Activated T-cell treated with anti-CD3 and anti-CD28 coated beads, Interleukin-2, amount 50 U/mL, for 1 hour (primary cell): Measurements from ENCODE around the gene TSC22D3.
"Not testable (repeated sequence)": the region's sequence is repeated elsewhere in the genome, so short reads cannot be mapped to it uniquely, and the experiment has no call there.

ENCODE experiments used
- DNase-seq: peaks from one replicate; pipeline ENCODE4 v3.0.0-alpha.2; 2020

Gene TSC22D3

DNA sequence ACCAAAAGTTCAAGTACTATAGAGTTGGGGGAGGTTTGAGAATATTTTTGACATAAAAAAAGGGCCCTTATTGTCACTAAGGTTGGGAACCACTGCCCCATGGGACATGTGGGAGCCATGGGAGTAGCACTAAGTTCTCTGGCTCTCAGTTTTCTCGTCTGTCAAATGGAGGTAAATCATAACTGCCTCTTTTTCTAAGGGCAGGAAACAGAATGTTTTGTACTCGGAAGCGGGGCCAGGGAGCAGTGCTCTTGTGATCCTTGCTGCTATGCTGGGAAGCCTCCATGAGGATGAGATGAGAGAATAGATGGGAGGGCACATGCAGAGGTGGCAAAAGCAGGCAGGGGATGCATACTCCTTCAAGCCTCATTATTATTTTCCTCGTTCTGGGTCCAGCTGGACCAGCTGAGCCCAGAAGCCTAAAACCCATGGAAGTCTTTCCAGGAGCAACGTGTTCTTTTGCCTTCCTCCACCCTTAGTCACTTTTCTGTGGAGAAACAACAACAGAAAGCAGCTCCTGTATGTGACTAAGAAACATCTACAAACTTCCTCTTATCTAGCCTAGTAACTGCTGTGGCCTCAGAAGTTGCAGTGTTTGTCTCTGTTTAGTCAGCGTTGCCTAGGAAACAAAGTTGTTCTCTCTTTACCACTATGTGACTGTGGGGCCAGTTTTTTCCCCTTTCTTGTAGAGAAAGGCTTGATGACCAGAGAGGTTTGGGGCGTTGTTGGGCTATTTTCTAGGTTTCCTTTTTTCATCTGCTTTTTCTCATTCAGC is 64.8 kb downstream of the TSC22D3 start:
- DNase-seq = peak; percentile 46

DNA sequence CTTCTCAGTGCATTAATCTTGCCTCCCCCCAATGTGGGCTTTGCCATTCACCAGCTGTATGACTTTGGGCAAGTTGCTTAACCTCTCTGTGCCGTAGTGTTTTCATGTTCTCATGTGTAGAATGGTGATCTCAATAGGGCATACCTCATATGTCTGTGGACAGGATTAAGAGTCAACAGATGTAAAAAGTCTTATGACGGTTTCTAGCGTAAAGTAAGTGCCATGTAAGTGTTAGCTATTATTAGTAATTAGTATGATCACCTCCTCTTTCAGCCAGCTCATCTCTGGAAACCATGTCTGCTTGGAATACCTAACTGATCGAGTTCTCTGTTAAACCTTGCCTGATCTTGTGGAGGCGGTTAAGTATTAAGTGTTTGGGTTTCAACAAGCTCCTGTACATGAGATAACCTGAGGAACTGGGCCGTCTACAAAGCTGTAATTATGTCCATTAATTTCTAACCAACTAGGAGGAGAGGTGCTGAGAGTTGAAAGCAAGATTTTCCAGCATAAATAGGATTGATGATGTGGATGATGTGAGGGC is 66.3 kb downstream of the TSC22D3 start:
- no peak for DNase-seq

DNA sequence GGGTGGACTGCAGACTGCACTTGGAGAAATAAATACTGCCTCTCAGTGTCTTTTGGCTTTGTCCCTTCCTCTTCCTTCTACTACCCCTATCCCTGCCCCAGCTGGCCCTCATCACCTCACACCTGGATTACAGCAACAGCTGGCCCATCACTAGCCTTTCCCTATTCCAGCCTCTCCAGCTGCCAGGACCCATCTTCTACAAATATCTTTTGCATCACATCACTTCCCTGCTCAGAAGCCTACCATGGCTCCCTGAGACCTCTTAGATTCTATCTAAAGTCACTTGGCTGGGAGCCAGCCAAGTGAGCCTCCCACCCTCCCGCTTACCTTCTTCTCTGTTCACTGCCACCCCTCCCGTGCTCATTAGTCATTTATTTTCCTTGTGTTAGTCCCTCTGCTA is 66.8 kb downstream of the TSC22D3 start:
- no peak for DNase-seq

DNA sequence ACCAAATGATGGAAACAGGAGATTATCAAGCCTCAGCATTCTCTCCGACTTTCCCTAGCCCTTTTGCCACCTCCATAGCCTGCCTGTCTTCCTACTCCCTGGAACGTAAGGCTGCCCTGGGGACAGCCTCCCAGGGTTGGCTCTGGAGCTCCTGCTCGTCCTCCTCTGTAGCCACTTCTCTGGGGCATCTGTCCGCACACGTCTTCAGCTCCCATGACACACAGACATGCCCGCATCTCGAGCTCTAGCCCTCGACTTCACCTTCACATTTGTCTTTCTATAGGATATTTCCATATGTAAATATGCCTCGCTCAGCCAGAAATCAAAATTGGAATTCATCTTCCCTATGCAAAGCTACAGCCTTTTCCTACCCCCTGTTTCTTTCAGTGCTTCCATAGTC is 67.7 kb downstream of the TSC22D3 start:
- no peak for DNase-seq

DNA sequence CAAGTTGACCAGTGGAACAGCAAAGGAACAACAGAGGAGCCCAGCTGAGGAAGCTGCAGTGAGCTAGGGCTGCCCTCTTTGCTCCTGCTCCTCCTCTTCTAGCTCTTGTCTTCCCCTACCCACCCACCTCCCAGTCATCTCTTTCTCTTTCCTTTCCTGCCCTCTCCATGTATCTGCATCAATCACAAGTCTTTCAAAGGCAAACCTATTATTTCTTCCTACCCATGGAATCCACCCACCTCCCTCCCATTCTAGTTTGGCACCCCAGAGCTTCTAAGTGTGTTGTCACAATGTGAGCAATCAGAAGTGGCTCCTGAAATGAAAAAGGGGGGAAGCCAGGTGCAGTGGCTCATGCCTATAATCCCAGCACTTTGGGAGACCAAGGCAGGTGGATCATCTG is 69.3 kb downstream of the TSC22D3 start:
- DNase-seq = no peak

DNA sequence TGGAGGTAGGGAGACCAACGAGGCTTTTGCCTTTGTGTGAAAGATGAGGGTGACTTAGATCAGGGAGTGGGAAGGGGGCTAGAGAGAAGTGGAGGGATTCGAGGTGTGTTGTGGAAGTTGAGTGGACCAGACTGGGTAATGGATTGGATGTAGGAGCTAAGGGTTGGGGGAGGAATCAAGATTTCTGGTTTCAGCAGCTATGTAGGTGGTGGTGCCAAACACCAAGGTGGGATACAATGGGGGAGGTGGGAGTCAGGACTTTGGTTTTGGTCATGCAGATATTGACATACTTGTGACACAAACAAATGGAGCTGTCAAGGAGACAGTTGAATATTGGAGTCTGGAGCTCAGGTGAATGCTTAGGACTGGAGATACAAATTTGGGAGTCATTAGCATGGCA is 71.0 kb downstream of the TSC22D3 start:
- DNase-seq = no peak

DNA sequence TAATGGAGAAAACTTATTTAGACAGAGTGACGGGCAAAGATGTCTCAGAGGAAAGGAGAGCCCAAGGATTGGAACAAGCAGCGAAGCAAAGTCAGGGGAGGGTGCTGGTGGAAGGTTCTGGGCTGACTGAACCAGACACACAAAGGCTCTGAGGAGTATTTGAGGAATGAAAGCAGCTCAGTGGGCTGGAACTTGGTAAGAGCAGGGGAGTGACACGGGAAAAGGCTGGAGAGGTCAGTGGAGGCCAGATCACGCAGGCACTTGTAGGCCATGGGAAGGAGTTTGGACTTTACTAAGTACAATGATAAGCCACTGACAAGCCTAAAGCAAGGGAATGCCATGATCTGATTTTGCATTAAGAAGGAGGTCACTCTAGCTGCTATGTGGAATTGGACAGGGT is 71.4 kb downstream of the TSC22D3 start:
- DNase-seq = no peak

DNA sequence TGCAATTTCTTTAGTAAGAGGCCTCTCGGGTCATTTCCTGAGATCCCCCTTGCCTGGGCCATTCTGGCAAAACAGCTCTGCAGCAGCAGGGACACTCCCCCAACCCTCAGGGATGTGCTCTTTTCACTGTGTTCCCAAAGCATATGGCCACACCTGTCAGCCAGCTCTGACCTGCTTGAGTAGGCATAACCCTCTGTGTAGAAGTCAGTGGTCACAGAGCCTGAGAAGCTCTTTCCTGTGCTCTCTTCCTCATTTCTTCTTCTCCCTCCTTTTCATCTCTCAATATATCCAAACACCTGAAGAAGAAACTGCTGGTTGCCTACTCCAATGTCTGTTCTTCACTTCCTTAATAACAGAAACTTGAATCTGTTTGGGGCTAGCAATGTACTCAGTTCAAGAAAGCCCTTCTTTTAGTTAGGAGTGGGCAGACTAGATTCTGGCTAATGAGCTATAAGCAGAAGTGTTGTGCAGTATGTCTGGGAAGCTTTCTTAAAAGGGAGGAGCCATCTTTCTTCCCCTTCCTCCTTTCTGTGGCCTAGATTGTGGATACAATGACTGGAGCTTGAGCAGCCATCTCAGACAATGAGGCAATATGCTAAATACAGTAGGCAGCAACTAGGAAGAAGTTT is 74.0 kb downstream of the TSC22D3 start:
- no peak for DNase-seq

DNA sequence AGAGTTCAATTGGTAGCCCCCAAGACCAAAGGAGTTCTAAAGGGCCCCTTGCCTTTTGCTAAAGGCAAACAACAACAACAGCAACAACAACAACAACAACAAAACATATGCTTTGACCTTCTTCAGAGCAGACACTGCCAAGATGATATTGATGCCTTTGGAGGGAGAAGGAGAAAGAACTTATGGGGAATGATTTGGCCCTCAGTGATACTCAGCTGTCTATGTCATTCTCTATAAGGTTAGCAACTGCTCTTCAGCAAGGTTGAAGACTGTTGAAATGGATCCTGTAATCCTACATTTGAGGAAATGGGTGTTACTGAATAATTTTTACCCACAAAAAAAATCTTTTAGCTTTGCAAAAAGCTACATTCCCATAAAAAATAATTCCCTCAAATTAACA is 74.8 kb downstream of the TSC22D3 start:
- DNase-seq = no peak

DNA sequence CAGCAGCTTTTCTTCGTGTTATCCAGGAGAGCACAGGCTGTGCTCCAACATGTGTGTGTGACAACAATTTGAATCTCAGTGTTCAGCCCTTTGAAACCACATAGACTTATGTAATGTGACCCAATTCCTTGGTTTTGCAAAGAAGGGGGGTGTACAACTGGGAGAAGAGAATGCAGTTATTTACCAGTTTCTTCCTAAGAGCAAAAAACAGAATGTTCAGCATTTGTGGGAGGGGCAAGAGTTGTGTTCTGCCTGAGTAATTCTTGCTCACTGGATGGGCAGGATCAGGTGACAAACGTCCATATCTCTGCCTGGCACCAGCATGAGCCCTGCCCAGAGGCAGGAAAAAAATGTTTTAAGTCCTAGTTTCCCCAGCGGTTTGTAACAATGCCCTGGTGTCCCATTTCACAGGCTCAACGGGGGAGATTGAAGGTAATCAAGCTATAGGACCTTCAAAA is 75.2 kb downstream of the TSC22D3 start:
- no peak for DNase-seq

DNA sequence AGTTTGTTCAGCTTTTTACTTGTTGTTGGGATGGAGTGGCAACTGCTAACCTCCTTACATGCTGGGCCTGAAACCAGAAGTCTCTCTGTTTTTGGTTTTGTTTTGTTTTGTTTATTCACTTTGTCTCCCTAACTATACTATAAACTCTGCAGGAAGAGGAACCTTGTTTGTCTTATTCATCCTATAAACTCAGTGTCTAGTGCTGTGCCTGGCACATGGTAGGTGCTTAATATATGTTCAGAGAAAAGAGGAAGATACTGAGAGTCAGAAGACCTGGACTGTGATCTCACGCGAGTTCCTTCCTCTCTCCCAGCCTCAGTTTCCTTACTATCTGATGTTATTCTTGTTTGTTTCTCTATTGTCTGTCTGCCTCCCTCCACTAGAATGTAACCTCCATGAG is 76.0 kb downstream of the TSC22D3 start:
- DNase-seq = no peak

DNA sequence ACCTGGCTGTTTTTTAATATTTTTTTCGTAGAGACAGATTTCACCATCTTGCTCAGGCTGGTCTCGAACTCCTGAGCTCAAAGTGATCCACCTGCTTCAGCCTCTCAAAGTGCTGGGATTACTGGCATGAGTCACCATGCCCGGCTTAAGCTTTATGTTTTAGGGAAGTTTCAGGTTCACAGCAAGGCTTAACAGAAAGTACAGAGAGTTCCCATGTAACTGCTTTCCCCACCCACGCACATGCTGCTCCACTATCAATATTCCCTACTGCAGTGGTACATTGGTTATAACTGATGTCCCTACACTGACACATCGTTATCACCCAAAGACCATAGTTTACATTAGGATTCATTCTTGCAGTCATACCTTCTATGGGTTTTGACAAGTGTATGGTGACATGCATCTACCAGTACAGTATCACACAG is 84.6 kb downstream of the TSC22D3 start:
- no peak for DNase-seq

DNA sequence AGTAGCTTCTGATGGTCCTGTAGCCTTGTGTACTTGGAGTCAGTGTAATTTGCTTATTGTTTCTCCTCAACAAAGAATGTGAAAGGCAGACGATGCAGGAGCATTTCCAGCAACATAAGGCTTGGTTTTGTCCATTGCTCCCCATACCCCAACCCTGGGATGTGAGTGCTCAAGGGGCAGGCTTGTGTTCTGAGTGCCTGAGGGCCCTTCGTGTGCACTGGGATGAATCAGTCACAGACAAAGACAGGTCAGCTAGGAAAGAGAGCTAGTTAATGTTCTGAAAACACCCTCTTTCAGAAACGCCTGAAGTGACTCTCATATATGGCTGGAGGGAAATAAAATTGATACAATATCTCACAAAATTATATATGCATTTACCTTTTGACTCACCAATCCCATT is 88.1 kb downstream of the TSC22D3 start:
- no peak for DNase-seq

DNA sequence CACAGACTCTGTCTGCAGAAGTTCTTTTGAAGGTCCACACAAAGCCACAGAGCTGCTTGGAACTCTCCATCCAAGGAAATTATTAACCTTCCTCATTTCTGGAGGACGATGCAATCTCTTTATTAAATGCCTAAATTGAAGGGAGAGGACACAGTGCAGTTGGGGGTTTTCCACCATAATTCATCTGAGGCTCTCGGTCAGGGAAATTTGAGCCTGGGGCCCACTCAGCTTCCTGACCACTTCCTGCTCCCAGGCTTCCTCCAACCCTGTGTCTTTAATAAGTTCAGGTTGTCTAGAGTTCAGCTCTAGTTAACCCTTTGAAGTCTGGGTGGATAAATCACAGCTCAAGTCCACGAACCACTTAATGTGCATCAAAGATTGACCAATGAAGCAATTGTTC is 88.8 kb downstream of the TSC22D3 start:
- DNase-seq = no peak

DNA sequence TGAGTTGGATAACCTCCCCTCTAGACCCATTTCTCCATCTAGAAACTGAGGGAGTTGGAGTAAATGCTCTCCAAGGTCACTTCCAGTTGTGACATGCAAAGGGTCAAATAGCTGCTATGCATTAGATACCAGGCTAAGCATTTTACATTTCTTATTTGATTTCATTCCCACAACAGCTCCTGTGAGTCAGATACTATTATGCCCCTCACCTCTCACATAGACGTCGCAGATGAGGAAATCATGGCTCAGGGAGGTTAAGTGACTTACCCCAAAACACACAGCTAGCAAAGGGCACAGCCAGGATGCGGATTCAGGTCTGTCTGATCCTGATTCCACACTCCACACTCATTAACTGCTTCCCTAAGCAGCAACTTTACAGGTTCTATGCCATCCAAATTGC is 89.6 kb downstream of the TSC22D3 start:
- no peak for DNase-seq

DNA sequence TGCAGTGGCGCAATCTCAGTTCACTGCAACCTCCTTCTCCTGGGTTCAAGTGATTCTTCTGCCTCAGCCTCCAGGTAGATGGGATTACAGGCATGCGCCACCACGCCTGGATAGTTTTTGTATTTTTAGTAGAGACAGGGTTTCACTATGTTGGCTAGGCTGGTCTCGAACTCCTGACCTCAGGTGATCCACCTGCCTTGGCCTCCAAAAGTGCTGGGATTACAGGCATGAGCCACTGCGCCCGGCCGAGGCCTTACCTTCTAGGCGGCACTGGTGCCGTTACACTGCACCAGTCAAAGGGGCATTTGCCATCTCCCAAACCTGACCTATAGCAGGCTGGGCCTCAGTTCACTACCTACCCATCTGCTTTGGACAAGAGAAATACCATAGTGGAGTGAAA is 90.0 kb downstream of the TSC22D3 start:
- DNase-seq = not testable (repeated sequence)

DNA sequence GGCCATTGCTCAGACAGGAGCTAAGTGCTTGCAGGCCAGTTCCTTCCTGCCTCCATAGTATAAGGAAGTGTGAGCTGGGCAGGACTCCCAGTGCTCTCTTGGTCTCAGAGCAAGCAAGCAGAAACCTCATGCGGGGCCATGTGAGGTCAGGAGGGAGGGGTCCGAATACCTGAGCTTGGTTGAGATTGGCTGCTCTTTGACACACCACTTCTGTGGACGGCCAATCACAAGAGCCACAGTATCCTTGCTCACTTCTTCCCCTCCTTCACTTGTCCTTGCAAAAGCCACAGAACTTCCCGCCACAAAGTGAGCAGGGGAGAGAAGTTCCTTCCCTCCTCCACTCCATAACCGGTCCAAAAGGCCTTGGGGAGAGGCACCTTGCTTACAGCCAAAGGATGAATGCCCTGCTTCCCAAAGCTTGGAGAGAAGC is 90.6 kb downstream of the TSC22D3 start:
- DNase-seq = no peak

DNA sequence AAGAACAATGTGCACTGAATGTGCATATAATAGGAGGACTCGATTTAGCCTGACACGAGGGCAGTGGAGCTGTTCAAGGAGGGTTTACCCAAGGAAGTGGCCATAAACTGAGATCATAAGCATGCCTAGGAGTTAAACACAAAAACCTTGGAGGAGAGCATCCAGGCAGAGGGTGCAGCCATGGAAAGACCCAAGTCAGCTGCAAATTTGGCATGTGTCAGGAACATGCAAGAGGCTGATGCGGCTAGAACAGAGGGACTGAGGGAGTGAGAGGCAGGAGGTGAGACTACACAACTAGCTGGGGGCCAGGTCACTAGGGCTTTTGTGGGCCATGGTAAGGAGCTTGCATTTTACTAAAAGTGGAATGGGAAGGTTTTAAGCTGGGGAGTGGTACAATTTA is 91.7 kb downstream of the TSC22D3 start:
- DNase-seq = no peak

DNA sequence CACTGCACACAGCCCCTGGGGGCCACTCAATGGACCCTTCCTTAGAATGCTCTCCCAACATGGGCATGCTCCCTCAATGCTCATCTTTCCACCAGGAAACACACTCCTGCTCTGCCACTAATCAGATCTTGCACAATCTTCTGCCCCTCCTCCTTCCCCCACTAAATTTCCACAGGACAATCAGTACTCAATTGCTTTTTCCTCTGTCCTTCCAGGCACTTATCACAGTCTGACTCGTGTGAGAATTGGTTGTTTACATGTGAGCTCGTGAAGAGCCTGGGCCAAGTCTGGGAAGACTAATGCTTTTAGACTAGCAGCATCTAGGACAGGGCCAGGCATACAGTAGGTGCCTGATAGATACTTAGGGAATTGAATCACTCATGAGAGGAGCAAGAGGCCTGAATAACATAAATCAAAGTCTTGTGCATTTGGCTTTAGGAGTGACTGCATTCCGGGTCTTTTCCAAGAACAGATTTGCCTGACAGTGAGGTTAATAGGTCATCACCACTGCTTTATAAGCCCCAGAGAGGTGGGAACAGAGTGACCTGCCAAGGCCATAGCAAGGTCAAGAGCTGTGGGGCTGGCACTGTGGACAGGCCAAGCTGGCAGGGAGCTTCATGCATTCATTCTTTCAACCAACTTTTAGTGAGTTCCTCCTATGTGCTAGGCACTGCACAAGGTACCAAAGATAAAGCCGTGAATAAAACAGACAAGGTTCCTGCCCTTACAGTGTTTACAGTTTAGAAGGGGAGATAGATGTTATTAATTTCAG is 92.3 kb downstream of the TSC22D3 start:
- no peak for DNase-seq

DNA sequence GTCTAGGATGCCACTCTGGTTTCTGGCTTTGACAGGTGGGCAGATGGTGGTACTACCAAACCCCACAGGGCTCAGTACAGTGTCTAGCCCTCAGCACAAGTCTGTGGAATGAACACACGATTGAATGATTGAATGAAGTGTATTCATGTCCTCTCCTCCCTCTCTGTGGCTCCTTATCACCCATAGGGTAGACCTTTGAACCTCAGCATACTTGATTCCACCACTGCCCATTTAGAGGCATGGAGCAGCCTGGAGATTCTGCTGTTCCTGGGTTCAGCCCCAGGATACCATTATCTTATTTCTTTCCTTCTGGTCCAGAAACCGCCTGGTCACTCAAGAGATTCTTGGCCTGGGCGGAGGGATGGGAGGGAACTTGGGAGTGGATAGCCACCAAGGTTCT is 93.3 kb downstream of the TSC22D3 start:
- no peak for DNase-seq

DNA sequence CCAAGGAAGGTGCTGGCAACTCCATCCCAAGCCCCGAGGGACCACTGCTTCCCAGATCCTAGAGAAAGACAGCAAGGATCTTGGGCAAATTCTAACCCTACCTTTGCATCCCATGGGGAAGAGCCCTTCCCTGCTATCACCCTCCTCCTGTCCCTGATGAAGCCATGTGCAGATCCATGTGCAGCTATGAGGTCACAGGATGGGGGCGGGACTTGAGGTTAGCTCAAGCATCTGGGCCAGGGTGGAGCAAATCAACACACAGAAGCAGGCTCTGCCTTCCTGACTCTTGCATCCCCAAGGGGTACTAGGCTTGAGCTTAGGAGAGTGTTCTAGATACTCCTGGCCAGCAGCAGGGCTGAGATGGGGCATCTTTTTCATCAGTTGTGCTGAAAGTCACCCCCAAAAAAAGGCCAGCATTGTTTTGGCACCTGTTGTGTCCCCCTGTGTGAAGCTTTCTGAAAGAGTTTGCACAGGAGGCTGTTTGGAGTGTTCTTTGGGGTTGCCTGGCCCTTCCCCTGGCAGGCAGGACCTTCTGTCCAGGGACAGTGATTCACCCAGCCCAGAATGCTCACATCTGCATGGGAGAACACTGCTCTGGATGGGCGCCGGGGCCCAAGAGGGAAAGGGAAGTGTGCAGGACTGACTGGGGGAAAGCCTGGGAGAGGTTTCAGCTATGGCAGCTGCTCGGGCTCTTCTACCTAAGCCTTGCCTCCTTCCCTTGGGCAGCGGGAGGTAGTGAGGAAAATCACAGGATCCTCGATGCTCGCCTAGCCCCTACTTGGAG is 96.4 kb downstream of the TSC22D3 start:
- DNase-seq = peak; percentile 74

DNA sequence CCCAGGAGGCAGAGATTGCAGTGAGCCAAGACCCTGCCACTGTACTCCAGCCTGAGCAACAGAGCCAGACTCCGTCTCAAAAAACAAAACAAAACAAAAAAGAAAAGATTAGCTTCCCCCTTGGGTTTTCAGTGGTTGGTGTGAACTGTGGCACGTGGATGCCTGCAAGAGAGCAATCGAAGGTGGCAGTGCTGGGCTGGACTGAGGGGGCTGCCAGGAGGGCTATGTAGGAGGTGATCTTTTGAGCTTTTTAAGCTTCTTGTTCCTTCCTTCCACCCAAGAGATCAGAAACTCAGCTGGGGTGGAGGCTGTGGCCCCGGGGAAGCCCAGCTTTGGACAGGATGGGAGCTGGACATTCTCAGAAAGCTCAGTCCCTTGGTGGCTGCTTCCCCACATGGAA is 97.7 kb downstream of the TSC22D3 start:
- no peak for DNase-seq

DNA sequence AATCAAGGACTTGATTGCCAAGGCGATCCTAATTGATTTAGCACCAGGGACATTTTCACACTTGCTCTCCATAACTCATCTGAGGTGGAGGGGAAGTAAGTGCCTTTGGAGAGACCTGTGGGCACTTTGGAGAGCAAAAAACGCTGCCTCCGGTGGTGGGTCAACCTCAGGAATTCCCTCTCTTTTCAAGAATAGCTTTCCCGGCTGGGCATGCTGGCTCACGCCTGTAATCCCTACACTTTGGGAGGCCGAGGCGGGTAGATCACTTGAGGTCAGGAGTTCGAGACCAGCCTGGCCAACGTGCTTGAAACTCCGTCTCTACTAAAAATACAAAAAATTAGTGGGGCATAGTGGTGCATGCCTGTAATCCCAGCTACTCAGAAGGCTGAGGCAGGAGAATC is 98.1 kb downstream of the TSC22D3 start:
- DNase-seq = no peak
